ENCODE results near the gene GAB3. TPM values are rescaled to one million over a fixed set of nuclear protein-coding genes. Genes with fewer than 3 reads are reported as not detected.

Gene GAB3
- total and polyA plus RNA-seq, 8 donors = 0.58 to 11.0 (median 1.7) TPM; not detected in 1

GRCh38 chrX:154729439-154729838 is 21.4 kb downstream of the GAB3 start:
- intact Hi-C loops (cut with DNase I; ENCODE audit: low total_unique reads) = no loop called here
- H3K36me3 ChIP-seq = no peaks in the 10 kb centered on the region
- no peak for DNase-seq
- WGBS, 5 donors = 58 to 75% (median 67%) methylated on average over 3 of the region's 3 CpGs
- H3K27ac ChIP-seq = peak overlapping the region in 4 of 5 donors; percentile 52 to 86 (median 80)
- peaks cover 18 to 73% (median 49%) of the 10 kb centered on the region in 4 donors for H3K4me1 ChIP-seq
- H3K4me3 ChIP-seq = no peak overlapping the region
- TF ChIP-seq EP300 (IDR thresholded peaks at IDR 0.05) (no peak), POLR2AphosphoS5 (IDR thresholded peaks at IDR 0.05) (no peak), POLR2A (IDR thresholded peaks at IDR 0.05) (no peak), CTCF (IDR thresholded peaks at IDR 0.05) (no peak)
- no peaks in the 10 kb centered on the region for H3K9me3 ChIP-seq
- H3K27me3 ChIP-seq = no peaks in the 10 kb centered on the region

- no peaks in the 10 kb centered on the region for H3K9me3 ChIP-seq
- no peak overlapping the region for H3K4me3 ChIP-seq
- intact Hi-C loops (cut with DNase I; ENCODE audit: low total_unique reads) = no loop called here
- H3K36me3 ChIP-seq = no peaks in the 10 kb centered on the region
- no peak for DNase-seq
- H3K27me3 ChIP-seq = no peaks in the 10 kb centered on the region
- TF ChIP-seq POLR2A (IDR thresholded peaks at IDR 0.05) = no peak
- TF ChIP-seq CTCF (IDR thresholded peaks at IDR 0.05) = no peak
- TF ChIP-seq EP300 (IDR thresholded peaks at IDR 0.05) = no peak
- TF ChIP-seq POLR2AphosphoS5 (IDR thresholded peaks at IDR 0.05) = no peak
- H3K27ac ChIP-seq = peak overlapping the region in 4 of 5 donors; percentile 49 to 86 (median 80)
- 60 to 76% (median 73%) methylated on average over 7 of the region's 7 CpGs for WGBS, 5 donors
- H3K4me1 ChIP-seq = peaks cover 18 to 66% (median 46%) of the 10 kb centered on the region in 4 donors
Observed at GRCh38 chrX:154728431-154729190, 22.3 kb downstream of the GAB3 start.

GRCh38 chrX:154727871-154728270 is 23.0 kb downstream of the GAB3 start:
- intact Hi-C loops (cut with DNase I; ENCODE audit: low total_unique reads) = no loop called here
- H3K9me3 ChIP-seq = no peaks in the 10 kb centered on the region
- peak overlapping the region in 4 of 5 donors; percentile 49 to 86 (median 80) for H3K27ac ChIP-seq
- H3K4me1 ChIP-seq = peaks cover 18 to 59% (median 43%) of the 10 kb centered on the region in 4 donors
- peak in 1 of 2 donors; percentile 64 for DNase-seq
- no peaks in the 10 kb centered on the region for H3K27me3 ChIP-seq
- H3K4me3 ChIP-seq = no peak overlapping the region
- 33 to 68% (median 59%) methylated on average over 2 to 3 of the region's 3 CpGs for WGBS, 5 donors
- TF ChIP-seq CTCF (IDR thresholded peaks at IDR 0.05) (no peak), POLR2AphosphoS5 (IDR thresholded peaks at IDR 0.05) (peak in 1 of 3 donors; percentile 12)
- no peaks in the 10 kb centered on the region for H3K36me3 ChIP-seq

GRCh38 chrX:154727418-154727817 is 23.5 kb downstream of the GAB3 start:
- Histone ChIP-seq H3K27me3 (no peaks in the 10 kb centered on the region), H3K4me3 (no peak overlapping the region), H3K9me3 (no peaks in the 10 kb centered on the region), H3K27ac (peak overlapping the region in 4 of 5 donors; percentile 49 to 86 (median 80)), H3K4me1 (peaks cover 18 to 54% (median 40%) of the 10 kb centered on the region in 4 donors), H3K36me3 (no peaks in the 10 kb centered on the region)
- intact Hi-C loops (cut with DNase I; ENCODE audit: low total_unique reads) = no loop called here
- no peak for DNase-seq
- WGBS, 5 donors = 82 to 93% (median 90%) methylated on average over 1 of the region's 1 CpG
- no peak for TF ChIP-seq CTCF (IDR thresholded peaks at IDR 0.05)
- no peak for TF ChIP-seq POLR2A (IDR thresholded peaks at IDR 0.05)
- no peak for TF ChIP-seq POLR2AphosphoS5 (IDR thresholded peaks at IDR 0.05)
- TF ChIP-seq EP300 (IDR thresholded peaks at IDR 0.05) = no peak

Data from stomach (tissue), 9 donors.